Ishikawa (cell line): ENCODE data around the gene ZPLD1.

Experiments used
- CEBPB ChIP-seq: IDR thresholded peaks from 2 replicates; pipeline ENCODE4 v1.6.1; 2012
- CREB1 ChIP-seq: IDR thresholded peaks from 2 replicates; pipeline ENCODE4 v1.6.1; 2012; ENCODE audit warnings: low read depth
- EP300 ChIP-seq: IDR thresholded peaks from 2 replicates; pipeline ENCODE4 v1.6.1; 2012; ENCODE audit warnings: borderline replicate concordance
- MAX ChIP-seq: IDR thresholded peaks from 2 replicates; pipeline ENCODE4 v1.6.1; 2012
- NFIC ChIP-seq: IDR thresholded peaks from 2 replicates; pipeline ENCODE4 v1.6.1; 2012
- RAD21 ChIP-seq: IDR thresholded peaks from 2 replicates; pipeline ENCODE4 v1.6.1; 2012; ENCODE audit warnings: low read depth
- TAF1 ChIP-seq: IDR thresholded peaks from 2 replicates; pipeline ENCODE4 v1.6.1; 2012; ENCODE audit warnings: low read depth, mild to moderate bottlenecking
- TCF12 ChIP-seq: IDR thresholded peaks from 2 replicates; pipeline ENCODE4 v1.6.1; 2012; ENCODE audit warnings: low read depth
- TEAD4 ChIP-seq: IDR thresholded peaks from 2 replicates; pipeline ENCODE4 v1.6.1; 2012
- YY1 ChIP-seq: IDR thresholded peaks from 2 replicates; pipeline ENCODE4 v1.6.1; 2012; ENCODE audit warnings: low read depth
- ZBTB7A ChIP-seq: IDR thresholded peaks from 2 replicates; pipeline ENCODE4 v1.6.1; 2012; ENCODE audit warnings: low read depth
- TF ChIP-seq, protein P1 (sequence below): IDR thresholded peaks from 2 replicates; pipeline ENCODE4 v1.6.1; 2012; ENCODE audit warnings: low read depth, mild to moderate bottlenecking

DNA sequence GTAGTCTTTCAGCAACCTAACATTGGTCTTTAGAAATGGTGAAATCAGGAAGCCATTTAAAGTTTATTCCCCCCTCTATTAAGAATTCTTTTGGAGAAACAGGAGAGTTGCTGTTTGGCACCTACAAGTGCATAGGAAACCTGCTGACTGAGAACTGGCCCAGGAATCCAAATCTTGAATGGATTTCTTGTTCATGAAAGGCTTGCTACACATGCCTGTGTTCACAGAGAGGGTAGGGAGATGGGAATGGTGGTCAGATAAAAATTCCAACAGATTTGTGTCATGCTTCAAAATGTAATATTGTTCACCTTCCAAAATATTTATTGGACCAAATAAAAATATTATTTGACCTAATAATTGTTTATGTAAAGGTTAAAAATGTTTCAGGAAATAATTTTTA lies 24.2 kb upstream of the ZPLD1 start:
- TF ChIP-seq TCF12 (no peak), TAF1 (no peak), ZBTB7A (no peak), EP300 (no peak), MAX (no peak), CREB1 (no peak), TEAD4 (no peak), CEBPB (no peak), YY1 (no peak), NFIC (no peak), RAD21 (no peak)
- TF ChIP-seq, protein P1, sequence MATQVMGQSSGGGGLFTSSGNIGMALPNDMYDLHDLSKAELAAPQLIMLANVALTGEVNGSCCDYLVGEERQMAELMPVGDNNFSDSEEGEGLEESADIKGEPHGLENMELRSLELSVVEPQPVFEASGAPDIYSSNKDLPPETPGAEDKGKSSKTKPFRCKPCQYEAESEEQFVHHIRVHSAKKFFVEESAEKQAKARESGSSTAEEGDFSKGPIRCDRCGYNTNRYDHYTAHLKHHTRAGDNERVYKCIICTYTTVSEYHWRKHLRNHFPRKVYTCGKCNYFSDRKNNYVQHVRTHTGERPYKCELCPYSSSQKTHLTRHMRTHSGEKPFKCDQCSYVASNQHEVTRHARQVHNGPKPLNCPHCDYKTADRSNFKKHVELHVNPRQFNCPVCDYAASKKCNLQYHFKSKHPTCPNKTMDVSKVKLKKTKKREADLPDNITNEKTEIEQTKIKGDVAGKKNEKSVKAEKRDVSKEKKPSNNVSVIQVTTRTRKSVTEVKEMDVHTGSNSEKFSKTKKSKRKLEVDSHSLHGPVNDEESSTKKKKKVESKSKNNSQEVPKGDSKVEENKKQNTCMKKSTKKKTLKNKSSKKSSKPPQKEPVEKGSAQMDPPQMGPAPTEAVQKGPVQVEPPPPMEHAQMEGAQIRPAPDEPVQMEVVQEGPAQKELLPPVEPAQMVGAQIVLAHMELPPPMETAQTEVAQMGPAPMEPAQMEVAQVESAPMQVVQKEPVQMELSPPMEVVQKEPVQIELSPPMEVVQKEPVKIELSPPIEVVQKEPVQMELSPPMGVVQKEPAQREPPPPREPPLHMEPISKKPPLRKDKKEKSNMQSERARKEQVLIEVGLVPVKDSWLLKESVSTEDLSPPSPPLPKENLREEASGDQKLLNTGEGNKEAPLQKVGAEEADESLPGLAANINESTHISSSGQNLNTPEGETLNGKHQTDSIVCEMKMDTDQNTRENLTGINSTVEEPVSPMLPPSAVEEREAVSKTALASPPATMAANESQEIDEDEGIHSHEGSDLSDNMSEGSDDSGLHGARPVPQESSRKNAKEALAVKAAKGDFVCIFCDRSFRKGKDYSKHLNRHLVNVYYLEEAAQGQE, result no peak
